D721Med (cell line): ENCODE results near the gene ZFP57.
"Not testable (repeated sequence)": the region's sequence is repeated elsewhere in the genome, so short reads cannot be mapped to it uniquely, and the experiment has no call there.

Source experiments
- DNase-seq: peaks from one replicate; pipeline ENCODE4 v3.0.0; 2011; ENCODE audit warnings: low spot score; ENCODE audit not compliant: insufficient read length
- FAIRE-seq: peaks from 2 replicates; lab custom pipeline; 2011; peaks lifted over from hg19 to GRCh38; lab: Jason Lieb, UNC
- CTCF ChIP-seq: IDR thresholded peaks from 2 replicates; pipeline ENCODE4 v1.5.1; 2012; ENCODE audit warnings: mild to moderate bottlenecking, control low read depth; ENCODE audit not compliant: insufficient read depth; ENCODE audit errors: missing control alignments

Gene ZFP57

DNA sequence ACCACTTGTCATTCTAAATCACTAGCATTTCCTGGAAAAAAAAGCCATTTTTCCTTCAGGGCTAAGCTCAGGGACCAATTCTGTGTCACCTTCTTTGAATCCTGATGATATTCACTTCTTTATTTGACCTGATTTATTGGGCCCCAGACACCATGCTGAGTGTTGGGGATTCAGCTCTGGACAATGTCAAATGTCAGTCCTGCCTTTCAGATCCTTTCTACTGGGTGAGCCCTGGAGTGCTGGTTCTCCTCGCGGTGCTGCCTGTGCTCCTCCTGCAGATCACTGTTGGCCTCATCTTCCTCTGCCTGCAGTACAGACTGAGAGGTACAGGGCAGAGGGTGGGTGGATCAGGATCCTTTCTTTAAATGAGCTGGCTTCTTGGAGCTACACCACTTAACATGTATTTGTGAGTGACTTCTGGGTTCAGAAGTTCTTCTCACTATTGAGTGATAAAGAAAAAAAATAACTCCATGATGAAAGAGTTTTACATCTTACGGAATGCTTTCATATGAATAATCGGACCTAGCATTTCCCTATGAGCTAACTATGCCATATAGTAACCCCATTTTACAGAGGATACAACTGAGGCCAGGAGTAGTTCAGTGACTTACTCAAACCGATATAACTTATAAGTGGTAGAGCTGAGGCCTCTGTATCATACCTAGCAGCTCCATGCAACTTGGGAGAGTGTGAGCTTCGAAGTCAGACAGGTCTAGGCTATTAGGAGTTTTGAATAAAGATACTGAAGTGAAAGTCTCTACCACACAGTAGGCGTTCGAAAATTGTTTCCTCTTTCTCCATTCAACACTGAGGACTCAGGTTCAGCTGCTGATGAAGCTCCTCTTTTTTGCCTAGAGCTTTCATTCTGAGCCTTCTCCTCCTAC is 14.8 kb downstream of the ZFP57 start:
- TF ChIP-seq CTCF = no peak
- FAIRE-seq (no peak), DNase-seq (no peak)

DNA sequence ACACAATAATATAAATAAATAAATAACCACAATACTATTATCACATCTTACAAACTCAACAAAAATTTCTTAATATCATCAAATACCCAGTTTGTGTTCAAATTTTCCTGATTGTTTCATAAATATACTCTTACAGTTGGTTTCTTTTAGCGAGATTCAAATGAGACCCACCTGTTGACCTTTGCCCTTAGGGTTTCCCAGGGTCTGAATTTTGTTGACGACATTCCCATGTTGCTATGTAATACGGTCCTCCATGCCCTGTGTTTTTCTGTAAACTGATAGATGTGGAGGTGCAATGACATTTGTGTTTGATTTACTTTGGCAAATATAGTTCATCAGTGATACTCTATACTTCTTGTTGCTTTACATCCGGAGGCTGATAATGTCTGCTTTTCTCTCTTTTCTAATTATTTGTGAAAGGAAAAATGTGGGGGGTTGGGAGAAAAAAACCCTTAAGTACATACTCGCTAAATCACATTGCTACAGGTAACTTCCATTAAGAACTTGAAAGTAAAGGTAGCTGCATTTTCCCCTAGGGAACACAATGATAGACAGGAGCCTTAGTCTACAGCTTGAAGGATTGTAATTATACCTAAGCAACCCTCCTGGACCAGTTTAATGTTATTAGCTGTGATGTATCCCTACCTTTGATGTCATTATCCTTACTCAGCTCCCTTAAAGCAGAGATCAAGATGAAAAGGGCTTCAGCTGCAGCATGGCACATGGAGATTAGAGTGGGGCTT is 17.5 kb downstream of the ZFP57 start:
- no peak for TF ChIP-seq CTCF
- DNase-seq (no peak), FAIRE-seq (no peak)

GRCh38 chr6:29661502-29662141 is 19.3 kb downstream of the ZFP57 start:
- DNase-seq, FAIRE-seq: not testable (repeated sequence)

GRCh38 chr6:29661071-29661470 is 19.9 kb downstream of the ZFP57 start:
- no peak for TF ChIP-seq CTCF
- FAIRE-seq (no peak), DNase-seq (no peak)

DNA sequence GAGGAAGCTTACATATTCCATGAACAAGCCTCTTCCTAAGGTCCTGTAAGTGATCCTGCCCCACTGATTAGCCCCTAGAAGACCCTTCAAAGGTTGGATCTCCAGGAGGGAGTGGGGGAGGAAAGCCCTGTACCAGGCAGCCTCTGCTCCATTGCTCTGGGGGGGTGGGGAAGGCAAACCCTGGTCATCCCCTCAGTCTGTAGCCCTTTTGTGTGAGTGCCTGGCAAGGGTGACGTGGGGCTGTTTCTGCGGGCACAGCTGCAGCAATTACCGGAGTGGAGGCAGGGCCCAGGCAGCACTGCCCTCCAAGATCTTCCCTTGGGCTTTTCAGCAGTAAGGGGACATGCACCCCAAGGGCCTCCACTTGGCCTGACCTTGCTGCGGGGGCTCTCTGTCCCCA is 24.2 kb downstream of the ZFP57 start, which contains the start of gene MOG:
Gene MOG, plus strand, starts transcription at position 295 of the 400 bp plus-strand sequence. CDS start 118 bp downstream, outside the sequence.
- no peak for DNase-seq
- no peak for TF ChIP-seq CTCF
- FAIRE-seq = no peak

GRCh38 chr6:29656157-29656556 is 24.8 kb downstream of the ZFP57 start:
- TF ChIP-seq CTCF = no peak
- FAIRE-seq = no peak
- no peak for DNase-seq

GRCh38 chr6:29655658-29656057 is 25.3 kb downstream of the ZFP57 start:
- no peak for DNase-seq
- FAIRE-seq = no peak
- TF ChIP-seq CTCF = no peak
